ENCODE data around the gene MOCS3. TPM values are rescaled to one million over a fixed set of nuclear protein-coding genes. Genes with fewer than 3 reads are reported as not detected.

The MOCS3 gene
- total RNA-seq, 2 experiments from 2014 or later: 2.7 to 3.0 TPM

GRCh38 chr20:51003753-51004152, 45.1 kb downstream of the MOCS3 start:
- ATAC-seq (ENCODE audit: poor library complexity): no peak
- no peaks in the 10 kb centered on the region for H3K9me3 ChIP-seq (ENCODE audit: control insufficient read depth in 1 of 2, insufficient read depth in 1 of 2, low read length in 2 of 2)
- no peak for TF ChIP-seq CTCF (IDR thresholded peaks at IDR 0.05)
- H3K27me3 ChIP-seq (ENCODE audit: control insufficient read depth in 1 of 2, insufficient read depth in 2 of 2, low read length in 2 of 2): peaks cover 6% of the 10 kb centered on the region in 2 experiments
- Mint-ChIP-seq H3K36me3 (ENCODE audit: low read depth) (no peaks in the 10 kb centered on the region), H3K9me3 (no peaks in the 10 kb centered on the region), H3K27ac (no peak overlapping the region), H3K27me3 (peaks cover 34% of the 10 kb centered on the region), H3K4me3 (no peak overlapping the region), H3K4me1 (ENCODE audit: low read depth) (no peaks in the 10 kb centered on the region)
- POLR2A ChIA-PET: no interaction called here
- H3K4me1 ChIP-seq (ENCODE audit: insufficient read depth, low read length): no peaks in the 10 kb centered on the region
- intact Hi-C loops (cut with DNase I, micrococcal nuclease): no loop called here
- no peaks in the 10 kb centered on the region for H3K36me3 ChIP-seq (ENCODE audit: insufficient read depth, low read length)
- DNase-seq: no peak
- H3K4me3 ChIP-seq (ENCODE audit: low read length): no peak overlapping the region
- CTCF ChIA-PET: no interaction called here
- no peak overlapping the region for H3K27ac ChIP-seq (ENCODE audit: low read depth in 1 of 2, low read length in 2 of 2)

DNA sequence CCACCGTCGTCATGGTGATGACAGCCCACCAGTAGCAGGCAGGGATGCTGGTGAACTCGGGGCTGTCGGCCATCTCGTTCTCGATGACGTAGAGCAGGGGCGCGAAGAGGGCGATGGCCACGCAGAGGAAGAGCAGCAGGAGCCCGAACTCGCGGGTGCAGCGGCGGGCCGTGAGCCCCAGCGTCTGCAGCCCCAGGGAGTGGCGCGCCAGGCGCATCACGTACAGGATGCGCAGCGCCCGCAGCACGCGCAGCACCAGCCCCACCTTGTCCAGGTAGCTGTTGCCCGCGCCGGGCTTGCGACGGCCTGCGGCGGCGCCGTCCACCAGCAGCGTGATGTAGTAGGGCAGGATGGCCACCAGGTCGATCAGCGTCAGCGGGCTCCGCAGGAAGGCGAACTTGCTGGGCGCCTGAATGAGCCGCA, 45.7 kb downstream of the MOCS3 start:
- POLR2A ChIA-PET: no interaction called here

GRCh38 chr20:51004781-51005180, 46.2 kb downstream of the MOCS3 start:
- H3K4me1 Mint-ChIP-seq (ENCODE audit: low read depth): no peaks in the 10 kb centered on the region
- H3K4me1 ChIP-seq (ENCODE audit: insufficient read depth, low read length): no peaks in the 10 kb centered on the region
- peaks cover 6% of the 10 kb centered on the region in 2 experiments for H3K27me3 ChIP-seq (ENCODE audit: control insufficient read depth in 1 of 2, insufficient read depth in 2 of 2, low read length in 2 of 2)
- ATAC-seq (ENCODE audit: poor library complexity): no peak
- no peaks in the 10 kb centered on the region for H3K9me3 ChIP-seq (ENCODE audit: control insufficient read depth in 1 of 2, insufficient read depth in 1 of 2, low read length in 2 of 2)
- no peak overlapping the region for H3K4me3 ChIP-seq (ENCODE audit: low read length)
- H3K27ac Mint-ChIP-seq: no peak overlapping the region
- H3K27ac ChIP-seq (ENCODE audit: low read depth in 1 of 2, low read length in 2 of 2): no peak overlapping the region
- no peaks in the 10 kb centered on the region for H3K36me3 ChIP-seq (ENCODE audit: insufficient read depth, low read length)
- H3K4me3 Mint-ChIP-seq: no peak overlapping the region
- H3K27me3 Mint-ChIP-seq: peaks cover 29% of the 10 kb centered on the region
- ChIA-PET CTCF (no interaction called here), POLR2A (no interaction called here)
- TF ChIP-seq CTCF (IDR thresholded peaks at IDR 0.05): no peak
- H3K36me3 Mint-ChIP-seq (ENCODE audit: low read depth): no peaks in the 10 kb centered on the region
- no peaks in the 10 kb centered on the region for H3K9me3 Mint-ChIP-seq
- DNase-seq: no peak
- intact Hi-C loops (cut with DNase I, micrococcal nuclease): no loop called here

More for the DNA sequence above, 45.7 kb downstream of the MOCS3 start:
- no peaks in the 10 kb centered on the region for H3K36me3 ChIP-seq (ENCODE audit: insufficient read depth, low read length)
- H3K27me3 ChIP-seq (ENCODE audit: control insufficient read depth in 1 of 2, insufficient read depth in 2 of 2, low read length in 2 of 2): peaks cover 6% of the 10 kb centered on the region in 2 experiments
- no peak for ATAC-seq (ENCODE audit: poor library complexity)
- H3K4me1 ChIP-seq (ENCODE audit: insufficient read depth, low read length): no peaks in the 10 kb centered on the region
- H3K27me3 Mint-ChIP-seq: peaks cover 33% of the 10 kb centered on the region
- no peaks in the 10 kb centered on the region for H3K9me3 ChIP-seq (ENCODE audit: control insufficient read depth in 1 of 2, insufficient read depth in 1 of 2, low read length in 2 of 2)
- DNase-seq: no peak
- H3K4me3 Mint-ChIP-seq: no peak overlapping the region
- no peak for TF ChIP-seq CTCF (IDR thresholded peaks at IDR 0.05)
- no peaks in the 10 kb centered on the region for H3K4me1 Mint-ChIP-seq (ENCODE audit: low read depth)
- no peak overlapping the region for H3K27ac Mint-ChIP-seq
- H3K36me3 Mint-ChIP-seq (ENCODE audit: low read depth): no peaks in the 10 kb centered on the region
- no peak overlapping the region for H3K27ac ChIP-seq (ENCODE audit: low read depth in 1 of 2, low read length in 2 of 2)
- H3K9me3 Mint-ChIP-seq: no peaks in the 10 kb centered on the region
- CTCF ChIA-PET: no interaction called here
- intact Hi-C loops (cut with DNase I, micrococcal nuclease): no loop called here
- H3K4me3 ChIP-seq (ENCODE audit: low read length): no peak overlapping the region
